GM10248 (cell line): ENCODE measurements around the gene CAPRIN2.
A peak's percentile ranks its signal among the peaks of the same experiment; 100 is the strongest.

Experiments
- CTCF ChIA-PET: fragments of 300-600 bp; sonication (Branson Sonifier 250); formaldehyde crosslinking; extraction: SDS; loops from one replicate; lab custom pipeline; 2021; ENCODE audit warnings: antibody characterized with exemption; lab: Yijun Ruan, JAX
- POLR2A ChIA-PET: fragments of 350-650 bp; sonication (Branson Sonifier 250); formaldehyde crosslinking; extraction: SDS; loops from one replicate; lab custom pipeline; 2020; ENCODE audit warnings: antibody characterized with exemption; lab: Yijun Ruan, JAX
- DNase-seq: peaks from one replicate; pipeline ENCODE4 v3.0.0; 2012; ENCODE audit errors: extremely low spot score
- CTCF ChIP-seq: IDR thresholded peaks from 2 replicates; pipeline ENCODE4 v1.5.1; 2012; ENCODE audit warnings: mild to moderate bottlenecking, low read depth; ENCODE audit errors: extremely low read depth, missing control alignments, control extremely low read depth

Gene CAPRIN2

GRCh38 chr12:30694412-30695198 lies 60.1 kb downstream of the CAPRIN2 start:
- POLR2A ChIA-PET: no interaction called here
- CTCF ChIA-PET: interaction anchor here (1.1 to 2.4 kb wide), 7 partner anchors 9 to 113 kb away, joined by 3 to 12 read pairs (median 6); no protein-coding TSS in a partner anchor
- peak; percentile 20 for DNase-seq
- TF ChIP-seq CTCF: no peak

GRCh38 chr12:30692470-30692869 lies 62.3 kb downstream of the CAPRIN2 start:
- no peak for DNase-seq
- TF ChIP-seq CTCF: no peak
- CTCF ChIA-PET: no interaction called here
- POLR2A ChIA-PET: no interaction called here

- ChIA-PET POLR2A (no interaction called here), CTCF (interaction anchor here (0.6 kb wide), 1 partner anchor 10 kb away, joined by 3 read pairs; no protein-coding TSS in a partner anchor)
- DNase-seq: no peak
- no peak for TF ChIP-seq CTCF
Observed at GRCh38 chr12:30691122-30691879, 63.5 kb downstream of the CAPRIN2 start.

GRCh38 chr12:30687265-30687986 lies 67.3 kb downstream of the CAPRIN2 start:
- DNase-seq: no peak
- CTCF ChIA-PET: no interaction called here
- no peak for TF ChIP-seq CTCF
- POLR2A ChIA-PET: no interaction called here

GRCh38 chr12:30679241-30679640 lies 75.5 kb downstream of the CAPRIN2 start:
- TF ChIP-seq CTCF: no peak
- no peak for DNase-seq
- POLR2A ChIA-PET: no interaction called here
- CTCF ChIA-PET: interaction anchor here (1.0 kb wide), 2 partner anchors 10 to 18 kb away, joined by 4 read pairs; no protein-coding TSS in a partner anchor

- CTCF ChIA-PET: interaction anchor here (1.0 kb wide), 1 partner anchor 11 kb away, joined by 4 read pairs; no protein-coding TSS in a partner anchor
Observed at GRCh38 chr12:30678221-30678620, 76.5 kb downstream of the CAPRIN2 start.

More at GRCh38 chr12:30678221-30678620, 76.5 kb downstream of the CAPRIN2 start:
- DNase-seq: no peak
- TF ChIP-seq CTCF: no peak
- POLR2A ChIA-PET: no interaction called here
